GM19328 (cell line): ENCODE results near the gene SLC25A46.
"Not testable (repeated sequence)": the region's sequence is repeated elsewhere in the genome, so short reads cannot be mapped to it uniquely, and the experiment has no call there.

Source experiments
- ATAC-seq: cut with Tn5 transposase; IDR thresholded peaks from one replicate; pipeline ENCODE4 v1.9.1; 2021; ENCODE audit warnings: mild to moderate bottlenecking, moderate library complexity; ENCODE audit not compliant: unreplicated experiment

SLC25A46 gene

GRCh38 chr5:110754181-110754580 lies 15.4 kb downstream of the SLC25A46 start:
- no peak for ATAC-seq

DNA sequence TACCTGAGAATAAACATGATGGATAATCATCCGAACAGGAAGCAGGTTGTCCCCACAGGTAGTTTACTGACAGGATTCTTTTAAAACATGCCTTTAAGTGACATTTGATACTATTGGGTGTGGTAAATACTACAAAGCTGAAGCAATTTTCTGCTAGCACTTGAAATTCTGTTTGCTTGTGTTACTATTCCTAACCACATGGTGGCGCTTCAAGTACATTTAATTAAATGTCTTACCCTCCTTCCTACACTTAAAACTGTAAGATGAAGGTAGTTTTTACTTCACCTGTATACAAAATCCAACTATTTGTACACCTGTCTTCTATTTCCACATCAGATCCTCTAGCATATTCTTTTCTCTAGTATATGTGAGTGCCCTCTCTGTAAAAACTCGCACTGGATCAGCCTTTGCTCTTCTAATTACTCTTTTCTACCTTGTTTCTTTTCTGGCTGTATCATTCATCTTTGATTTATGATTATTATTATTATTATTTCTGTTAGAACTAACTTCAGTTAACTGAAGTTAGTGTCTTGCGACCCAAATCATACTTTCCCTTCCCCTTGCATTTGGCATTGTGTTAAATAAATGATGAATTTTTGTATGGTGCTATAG lies 18.4 kb downstream of the SLC25A46 start:
- ATAC-seq, result no peak

DNA sequence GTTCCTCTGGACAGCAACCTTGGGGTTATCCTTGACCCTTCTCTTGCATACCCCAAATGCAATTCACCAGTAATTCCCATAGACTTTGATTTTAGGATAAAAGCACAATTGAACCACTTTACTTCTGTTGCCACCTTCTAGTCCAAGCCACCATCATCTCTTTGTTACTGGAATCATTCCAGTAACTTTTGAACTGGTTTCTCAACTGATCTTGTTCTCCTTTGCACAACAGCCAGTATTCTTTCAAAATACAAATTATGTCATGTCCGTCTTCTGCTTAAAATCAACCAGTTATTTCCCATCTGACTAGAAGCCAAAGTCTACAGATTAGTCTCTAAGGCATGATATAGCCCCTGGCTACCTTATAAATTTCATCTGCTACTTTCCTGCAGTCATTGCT lies 21.4 kb downstream of the SLC25A46 start:
- no peak for ATAC-seq

DNA sequence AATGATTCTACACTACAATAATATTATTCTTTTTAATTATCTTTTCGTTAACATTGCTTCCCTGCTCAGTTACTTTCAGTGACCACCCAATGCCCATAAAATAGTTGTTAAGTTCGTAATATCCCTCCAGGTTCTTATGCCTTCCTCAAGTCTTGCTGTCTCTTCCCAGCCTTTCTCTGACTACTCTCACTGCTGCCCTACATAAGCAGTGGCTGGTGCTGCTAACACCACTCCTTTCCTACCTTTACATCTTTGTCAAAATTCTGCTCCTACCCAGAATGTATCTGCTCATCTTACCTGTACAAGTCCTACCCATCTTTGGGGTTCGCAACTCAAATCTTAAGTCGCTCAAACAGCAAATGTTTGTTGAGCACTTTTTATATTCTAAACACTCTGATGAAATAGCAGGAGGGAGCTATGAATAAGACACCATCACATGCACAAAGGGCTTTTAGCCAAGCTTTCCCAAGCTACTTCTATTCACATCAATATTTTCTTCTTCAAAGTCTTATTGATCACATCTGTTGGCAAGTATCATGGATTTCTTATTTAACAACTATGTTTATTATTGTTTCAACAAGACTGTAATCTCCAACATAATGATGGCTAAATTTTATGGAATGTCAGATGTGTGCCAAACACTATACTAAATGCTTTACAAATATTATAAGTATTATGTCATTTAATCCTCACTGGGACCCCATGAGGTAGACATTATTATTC lies 29.5 kb downstream of the SLC25A46 start:
- no peak for ATAC-seq

DNA sequence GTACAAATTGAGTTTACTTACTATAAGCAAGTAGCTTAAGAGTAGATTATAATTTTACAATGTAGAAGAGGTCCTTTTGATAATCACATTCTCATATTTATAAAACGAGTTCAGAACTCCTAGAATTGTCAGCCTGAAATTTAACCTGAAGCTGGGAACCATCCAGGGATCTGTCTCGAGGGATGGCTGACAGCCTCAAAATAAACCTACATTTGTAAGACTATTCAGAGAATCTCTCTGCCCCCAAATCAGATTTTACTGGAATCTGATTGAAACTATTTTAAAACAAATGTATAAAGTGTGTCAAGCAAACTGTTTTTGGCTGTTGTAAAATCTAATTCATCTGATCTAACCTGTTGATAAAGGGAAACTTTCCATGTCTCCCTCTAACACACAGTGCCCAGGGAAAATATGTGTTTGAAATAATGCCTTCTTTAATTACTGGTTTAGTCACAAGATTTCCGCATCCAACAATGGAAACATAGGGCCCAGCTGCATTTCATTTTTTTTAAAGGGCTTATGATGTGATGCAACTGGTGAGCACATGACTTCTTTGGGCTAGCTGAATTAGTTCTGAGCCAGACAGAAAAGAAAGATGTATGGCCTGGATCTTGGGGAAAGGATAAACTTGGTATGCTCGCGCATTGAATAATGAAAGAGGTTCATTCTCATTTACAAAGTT lies 30.3 kb downstream of the SLC25A46 start:
- ATAC-seq, result no peak

- no peak for ATAC-seq
Observed at GRCh38 chr5:110770286-110770685, 31.5 kb downstream of the SLC25A46 start.

GRCh38 chr5:110784901-110785300 lies 46.1 kb downstream of the SLC25A46 start:
- no peak for ATAC-seq

DNA sequence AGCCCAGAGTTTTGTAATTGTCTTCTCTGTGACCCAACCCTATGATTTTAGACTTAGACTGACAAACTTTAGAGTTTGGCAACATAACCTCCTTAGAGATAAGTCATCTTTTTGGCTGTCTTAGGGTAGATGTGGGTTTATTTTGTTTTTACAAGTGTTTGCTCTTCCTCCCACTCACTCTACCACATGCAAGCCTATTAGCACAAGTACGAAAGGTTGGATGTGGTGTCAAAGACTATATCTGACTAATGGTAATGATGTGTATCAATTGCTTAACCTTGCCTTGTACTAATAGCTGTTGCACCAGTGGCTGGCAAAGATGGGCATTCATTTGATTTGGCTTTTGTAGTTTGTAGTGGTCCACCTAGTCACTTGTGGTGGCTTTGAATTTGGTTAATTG lies 46.5 kb downstream of the SLC25A46 start:
- no peak for ATAC-seq

GRCh38 chr5:110788006-110788405 lies 49.2 kb downstream of the SLC25A46 start:
- ATAC-seq, result not testable (repeated sequence)

GRCh38 chr5:110790673-110791072 lies 51.9 kb downstream of the SLC25A46 start:
- ATAC-seq, result no peak

DNA sequence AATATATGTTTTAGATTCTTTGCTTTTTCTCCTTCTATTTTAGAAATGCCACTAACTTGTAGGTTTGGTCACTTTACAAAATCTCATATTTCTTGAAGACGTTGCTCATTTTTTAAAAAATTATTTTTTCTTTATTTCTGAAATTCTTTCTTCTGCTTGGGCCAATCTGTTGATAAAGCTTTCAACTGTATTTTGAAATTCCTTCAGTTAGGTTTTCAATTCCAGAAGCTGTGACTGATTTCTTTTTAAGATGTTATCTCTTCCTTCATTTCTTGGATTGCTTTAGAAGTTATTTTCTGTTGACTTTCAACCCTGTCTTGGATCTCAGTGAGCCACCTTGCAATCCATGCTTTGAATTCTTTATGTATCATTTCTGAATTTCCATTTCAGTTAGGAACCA lies 64.2 kb downstream of the SLC25A46 start:
- no peak for ATAC-seq

DNA sequence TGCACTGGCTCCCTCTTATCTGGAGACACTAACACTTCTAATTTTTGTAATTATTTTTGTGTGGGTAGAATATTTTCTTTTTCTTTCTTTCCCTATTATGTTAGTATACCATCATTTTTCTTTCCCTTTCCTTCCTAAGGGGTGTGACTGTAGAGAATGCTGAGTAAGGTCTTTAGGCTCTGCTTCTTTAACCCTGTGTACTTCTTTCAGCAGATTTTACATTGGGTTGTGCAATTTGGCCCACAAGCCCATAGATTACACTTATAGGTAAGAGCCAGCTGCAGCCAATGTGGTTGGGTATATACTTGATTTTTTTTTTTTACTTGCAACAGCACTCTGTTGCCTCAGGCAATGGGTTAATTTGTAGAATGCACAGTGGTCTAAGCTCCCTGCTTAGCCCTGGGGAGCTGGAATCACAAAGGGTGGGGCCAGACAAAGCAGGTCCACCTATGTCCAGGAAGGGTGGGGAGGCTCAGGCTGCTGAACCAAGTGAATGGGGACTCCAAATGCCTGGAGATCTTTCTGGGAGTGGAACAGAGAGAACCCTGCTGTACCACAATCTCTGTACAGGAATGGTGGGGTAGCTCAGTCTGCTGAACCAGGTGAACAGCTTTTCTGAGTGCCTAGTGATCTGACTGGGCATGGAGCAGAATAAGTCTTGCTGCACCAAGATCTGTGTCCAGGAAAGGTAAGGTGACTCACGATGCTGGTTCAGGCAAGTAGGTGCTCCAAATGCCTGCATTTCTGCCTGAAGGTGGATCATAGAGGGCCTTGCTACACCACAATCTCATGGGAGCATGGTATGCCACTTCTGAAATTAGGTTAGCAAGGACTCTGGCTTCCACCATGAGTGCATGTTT lies 64.9 kb downstream of the SLC25A46 start:
- no peak for ATAC-seq

GRCh38 chr5:110807169-110807568 lies 68.4 kb downstream of the SLC25A46 start:
- no peak for ATAC-seq

DNA sequence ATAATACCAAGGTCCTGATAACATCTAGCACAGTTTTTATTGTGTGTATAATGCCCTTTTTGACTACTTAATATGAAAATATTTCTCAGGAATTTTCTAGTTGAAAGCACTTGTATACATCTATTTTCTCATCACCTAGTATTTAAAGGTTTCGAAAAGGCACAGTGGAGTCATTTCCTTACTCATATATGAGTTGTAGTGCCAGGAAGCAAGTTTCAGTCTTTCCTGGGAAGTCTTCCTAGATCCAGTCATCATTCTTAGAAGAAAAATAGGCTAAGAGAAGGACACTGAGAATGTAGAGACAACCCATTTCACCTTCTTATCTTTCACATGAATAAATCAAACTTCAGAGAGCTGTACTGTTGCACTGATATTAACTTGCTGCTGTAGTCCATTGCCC lies 70.2 kb downstream of the SLC25A46 start:
- ATAC-seq, result no peak
